GM19025 (cell line): ENCODE data around the gene TNFRSF4.
A peak's percentile ranks its signal among the peaks of the same experiment; 100 is the strongest.

ENCODE experiments used
- ATAC-seq: cut with Tn5 transposase; IDR thresholded peaks from one replicate; pipeline ENCODE4 v1.9.1; 2021; ENCODE audit warnings: mild to moderate bottlenecking, low read depth, moderate library complexity; ENCODE audit not compliant: unreplicated experiment

Gene TNFRSF4

DNA sequence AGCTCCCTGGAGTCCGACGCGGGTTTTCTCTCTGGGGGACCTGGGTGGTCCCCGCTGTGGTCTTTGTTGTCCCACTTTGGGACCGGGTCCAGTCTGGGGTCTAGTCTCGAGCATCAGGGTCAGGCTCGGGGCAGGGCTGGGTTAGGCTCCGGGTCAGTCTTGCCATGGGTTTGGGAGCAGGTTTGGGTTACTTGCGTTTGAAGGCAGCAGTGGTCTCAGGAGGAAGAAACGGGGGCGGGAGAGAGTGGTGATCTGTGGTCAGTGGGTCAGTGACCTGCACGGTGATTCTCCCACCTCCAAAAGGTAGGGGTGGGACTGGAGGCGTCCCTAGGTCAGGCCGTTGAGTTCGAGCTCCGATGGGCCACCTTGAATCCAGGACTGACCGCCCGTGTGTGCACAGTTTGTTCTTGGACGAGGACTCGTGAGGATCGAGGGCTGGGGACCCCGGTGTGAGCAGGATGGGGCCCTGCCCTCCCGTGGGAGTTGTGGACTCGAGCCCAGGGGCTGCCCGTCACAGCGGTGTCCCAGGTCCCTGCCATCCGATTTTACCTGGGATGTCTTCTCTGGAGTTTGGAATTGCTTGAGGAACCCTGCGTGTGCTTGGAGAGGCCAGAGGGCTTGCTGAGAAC lies 20.3 kb upstream of the TNFRSF4 start:
- no peak for ATAC-seq

DNA sequence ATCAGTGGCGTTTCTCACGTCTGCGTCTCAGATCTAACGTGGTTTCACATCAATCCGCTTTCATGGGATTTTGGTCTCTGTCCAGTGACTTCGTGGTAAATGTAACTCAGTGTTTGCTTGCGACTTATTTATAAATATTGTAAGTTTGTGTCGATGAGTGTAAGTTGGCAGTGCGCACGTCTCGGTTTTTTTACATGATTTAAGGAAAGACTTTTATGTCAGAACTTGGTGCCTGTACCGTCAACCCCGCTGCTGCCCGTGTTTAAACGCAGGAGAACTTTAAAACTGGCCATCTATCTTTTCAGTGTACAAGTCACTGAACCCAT lies 19.6 kb upstream of the TNFRSF4 start:
- no peak for ATAC-seq

DNA sequence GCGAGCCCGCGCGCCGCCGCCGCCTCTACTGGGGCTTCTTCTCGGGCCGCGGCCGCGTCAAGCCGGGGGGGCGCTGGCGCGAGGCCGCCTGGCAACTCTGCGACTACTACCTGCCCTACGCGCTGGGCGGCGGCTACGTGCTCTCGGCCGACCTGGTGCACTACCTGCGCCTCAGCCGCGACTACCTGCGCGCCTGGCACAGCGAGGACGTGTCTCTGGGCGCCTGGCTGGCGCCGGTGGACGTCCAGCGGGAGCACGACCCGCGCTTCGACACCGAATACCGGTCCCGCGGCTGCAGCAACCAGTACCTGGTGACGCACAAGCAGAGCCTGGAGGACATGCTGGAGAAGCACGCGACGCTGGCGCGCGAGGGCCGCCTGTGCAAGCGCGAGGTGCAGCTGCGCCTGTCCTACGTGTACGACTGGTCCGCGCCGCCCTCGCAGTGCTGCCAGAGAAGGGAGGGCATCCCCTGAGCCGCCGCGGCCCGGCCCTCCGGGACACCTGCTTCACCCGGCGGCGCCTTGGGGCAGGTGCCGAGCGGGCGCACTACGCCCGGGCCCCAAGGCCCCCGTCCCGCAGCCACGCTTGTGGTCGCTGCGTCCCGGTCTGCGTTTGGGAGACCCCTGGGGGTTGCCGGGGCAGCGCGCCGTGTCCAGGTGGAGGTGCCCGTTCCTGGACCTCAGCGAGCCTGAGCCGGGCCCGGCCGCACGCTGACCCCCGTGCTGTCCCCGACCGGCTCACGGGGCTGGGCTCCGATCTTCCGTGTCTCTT lies 19.0 kb upstream of the TNFRSF4 start:
- ATAC-seq: no peak

DNA sequence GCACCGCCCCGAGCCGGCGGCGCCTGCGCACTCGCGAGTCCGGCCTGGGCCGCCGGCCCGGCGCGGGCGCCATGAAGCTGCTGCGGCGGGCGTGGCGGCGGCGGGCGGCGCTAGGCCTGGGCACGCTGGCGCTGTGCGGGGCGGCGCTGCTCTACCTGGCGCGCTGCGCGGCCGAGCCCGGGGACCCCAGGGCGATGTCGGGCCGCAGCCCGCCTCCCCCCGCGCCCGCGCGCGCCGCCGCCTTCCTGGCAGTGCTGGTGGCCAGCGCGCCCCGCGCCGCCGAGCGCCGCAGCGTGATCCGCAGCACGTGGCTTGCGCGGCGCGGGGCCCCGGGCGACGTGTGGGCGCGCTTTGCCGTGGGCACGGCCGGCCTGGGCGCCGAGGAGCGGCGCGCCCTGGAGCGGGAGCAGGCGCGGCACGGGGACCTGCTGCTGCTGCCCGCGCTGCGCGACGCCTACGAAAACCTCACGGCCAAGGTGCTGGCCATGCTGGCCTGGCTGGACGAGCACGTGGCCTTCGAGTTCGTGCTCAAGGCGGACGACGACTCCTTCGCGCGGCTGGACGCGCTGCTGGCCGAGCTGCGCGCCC lies 18.3 kb upstream of the TNFRSF4 start, which contains the start of gene B3GALT6:
Gene B3GALT6, plus strand, starts transcription at position 30 of the 588 bp plus-strand sequence. Its CDS starts 42 bp downstream, at position 72.
- ATAC-seq: no peak

DNA sequence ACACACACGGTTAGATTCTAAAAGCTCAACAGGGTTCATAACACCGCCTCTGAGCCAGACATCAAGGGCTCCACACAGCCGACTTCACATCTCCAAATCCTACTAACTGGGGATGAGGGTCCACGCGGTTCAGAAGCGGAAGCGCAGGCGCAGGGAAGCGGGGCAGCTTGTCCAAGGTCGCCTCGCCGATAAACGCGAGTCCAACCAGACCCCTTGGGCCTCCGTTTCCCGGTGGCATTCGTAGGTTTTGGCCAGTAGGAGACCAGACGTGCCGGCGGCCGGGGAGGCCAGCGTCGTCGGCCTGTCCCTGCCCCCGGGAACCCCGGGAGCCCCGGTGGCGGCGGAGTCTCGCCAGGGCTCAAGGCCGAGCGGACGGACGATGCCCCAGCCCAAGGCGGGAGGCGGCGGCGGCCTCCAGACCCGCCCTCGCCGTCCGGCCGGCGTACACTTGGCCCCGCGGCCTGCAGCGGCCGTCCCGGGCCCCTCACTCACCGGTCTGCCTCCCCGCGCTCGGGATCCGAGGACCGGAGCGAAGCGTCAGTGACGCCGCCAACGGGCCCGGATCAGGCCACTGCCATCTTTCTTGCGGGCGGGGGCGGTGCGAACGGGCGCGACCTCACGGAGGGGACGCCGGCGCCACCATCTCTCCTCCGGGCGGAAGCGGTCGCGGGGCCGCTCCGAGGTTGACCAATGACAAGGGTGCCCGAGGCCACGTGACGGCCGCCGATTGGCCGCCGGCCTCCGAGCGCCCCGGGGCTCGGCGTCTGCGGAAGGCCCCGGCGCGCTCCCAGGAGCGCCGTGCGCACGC lies 17.7 kb upstream of the TNFRSF4 start, which contains the start of gene SDF4:
Gene SDF4, minus strand, starts transcription at position 602 of the 808 bp plus-strand sequence. CDS start 3,229 bp downstream, outside the sequence.
- ATAC-seq: peak; percentile 92

DNA sequence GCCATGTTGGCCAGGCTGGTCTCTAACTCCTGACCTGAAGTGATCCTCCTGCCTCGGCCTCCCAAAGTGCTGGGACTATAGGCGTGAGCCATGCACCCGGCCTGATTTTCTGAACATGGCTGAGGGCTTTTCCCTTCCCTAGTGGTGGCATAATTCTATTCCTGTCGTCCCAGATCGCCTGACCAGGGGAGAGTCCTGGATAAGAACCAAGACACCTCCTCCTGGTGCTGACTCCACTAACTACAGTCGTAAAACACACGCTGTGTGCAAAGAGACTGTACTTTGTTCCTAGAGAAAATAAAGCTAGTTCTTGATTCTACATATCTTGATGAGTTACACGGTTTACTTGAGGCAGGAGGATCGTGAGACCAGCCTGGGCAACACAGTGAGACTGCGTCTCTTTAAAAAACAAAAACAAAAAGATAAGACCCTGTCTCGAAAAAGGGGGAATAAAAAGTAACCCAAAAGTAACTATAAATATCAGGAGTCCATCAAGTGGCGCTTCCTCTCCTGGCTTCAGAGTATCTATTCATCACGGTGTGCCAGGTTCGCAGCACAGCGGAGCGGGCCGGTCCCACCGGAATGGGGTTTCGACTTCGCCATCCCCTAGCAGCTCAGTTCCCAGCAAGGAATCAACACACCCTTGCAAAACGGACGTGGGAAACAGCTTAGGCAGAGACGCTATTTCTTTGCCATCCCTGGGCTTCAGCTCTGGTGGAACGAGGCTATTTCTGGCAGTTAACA lies 16.9 kb upstream of the TNFRSF4 start:
- ATAC-seq: no peak

DNA sequence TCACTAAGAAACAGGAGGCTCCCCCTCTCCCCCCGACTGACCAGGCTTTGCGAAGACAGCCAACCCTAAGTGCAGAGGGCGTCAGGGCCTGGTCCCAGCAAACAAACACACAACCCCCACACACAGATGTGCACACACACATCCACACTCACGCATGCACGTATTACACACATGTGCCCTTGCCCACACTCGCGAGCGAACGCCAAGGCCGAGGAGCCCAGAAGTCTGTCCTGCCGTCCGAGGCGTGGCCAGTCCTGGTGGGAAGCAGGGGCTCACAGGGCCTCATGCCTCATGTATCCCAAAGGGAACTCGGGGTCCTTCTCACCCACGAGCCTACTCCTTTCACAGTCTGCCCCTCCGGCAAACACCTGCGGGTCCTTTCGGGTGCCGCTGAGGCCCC lies 15.8 kb upstream of the TNFRSF4 start:
- no peak for ATAC-seq

DNA sequence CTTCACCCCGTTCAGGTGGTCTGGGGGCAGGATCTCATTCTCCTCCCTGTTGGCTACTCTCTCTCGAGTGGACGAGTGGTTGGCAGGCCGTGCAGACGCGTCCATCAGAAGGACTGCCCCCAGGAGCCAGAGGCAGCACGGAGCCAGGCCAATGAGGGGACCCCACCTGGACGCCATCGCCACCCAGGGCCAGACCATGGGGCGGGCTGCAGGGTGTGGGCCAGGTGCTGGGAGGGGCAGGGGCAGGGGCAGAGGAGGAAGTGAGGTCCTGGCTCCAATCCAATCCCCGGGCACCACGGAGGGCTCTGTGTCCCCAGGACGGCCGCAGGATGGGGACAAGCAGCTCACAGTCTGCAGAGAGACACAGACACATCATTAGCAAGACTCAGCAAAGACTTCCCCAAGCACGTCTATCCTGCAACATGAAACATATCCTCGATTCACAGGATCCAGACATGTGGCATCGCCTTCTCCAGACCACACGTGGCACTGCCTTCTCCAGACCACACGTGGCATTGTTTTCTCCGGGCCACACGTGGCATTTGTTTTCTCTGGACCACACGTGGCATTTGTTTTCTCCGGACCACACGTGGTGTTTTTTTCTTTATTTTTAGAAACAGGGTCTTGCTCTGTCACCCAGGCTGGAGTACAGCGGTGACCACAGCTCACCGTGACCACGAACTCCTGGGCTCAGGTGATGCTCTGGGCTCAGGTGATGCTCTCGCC lies 14.8 kb upstream of the TNFRSF4 start:
- ATAC-seq: no peak

DNA sequence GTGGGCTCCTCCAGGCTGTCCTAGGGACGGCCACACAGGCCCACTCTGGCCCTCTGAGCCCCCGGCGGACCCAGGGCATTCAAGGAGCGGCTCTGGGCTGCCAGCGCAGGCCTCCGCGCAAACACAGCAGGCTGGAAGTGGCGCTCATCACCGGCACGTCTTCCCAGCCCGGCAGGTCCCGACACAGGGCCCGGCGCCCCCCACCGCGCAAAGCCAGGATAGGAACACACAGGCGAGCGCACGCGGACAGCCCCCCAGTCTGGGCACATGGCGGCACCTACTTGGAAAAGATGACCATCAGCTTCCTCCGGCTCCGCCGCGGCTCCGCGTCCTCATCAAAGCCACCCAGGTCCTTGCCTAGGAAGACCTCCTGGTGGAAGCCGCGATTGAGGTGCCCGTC lies 14.2 kb upstream of the TNFRSF4 start:
- ATAC-seq: no peak

DNA sequence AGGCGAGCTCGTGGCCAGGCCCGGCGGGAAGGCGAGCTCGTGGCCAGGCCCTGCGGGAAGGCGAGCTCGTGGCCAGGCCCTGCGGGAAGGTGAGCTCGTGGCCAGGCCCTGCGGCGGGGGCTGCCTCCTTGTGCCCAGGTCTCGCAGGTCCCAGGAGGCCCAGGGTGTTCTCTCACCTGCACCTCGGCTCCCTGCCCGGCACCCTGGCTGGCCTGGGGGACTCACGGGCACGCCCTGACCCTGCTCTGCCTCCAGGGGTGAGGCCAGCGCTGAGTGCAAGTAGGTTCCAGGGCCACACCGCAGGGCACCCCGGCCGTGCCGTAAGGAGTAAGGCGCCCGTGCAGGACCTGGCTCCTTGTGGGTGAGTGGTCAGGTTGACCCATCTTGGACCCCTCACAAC lies 13.4 kb upstream of the TNFRSF4 start:
- no peak for ATAC-seq

DNA sequence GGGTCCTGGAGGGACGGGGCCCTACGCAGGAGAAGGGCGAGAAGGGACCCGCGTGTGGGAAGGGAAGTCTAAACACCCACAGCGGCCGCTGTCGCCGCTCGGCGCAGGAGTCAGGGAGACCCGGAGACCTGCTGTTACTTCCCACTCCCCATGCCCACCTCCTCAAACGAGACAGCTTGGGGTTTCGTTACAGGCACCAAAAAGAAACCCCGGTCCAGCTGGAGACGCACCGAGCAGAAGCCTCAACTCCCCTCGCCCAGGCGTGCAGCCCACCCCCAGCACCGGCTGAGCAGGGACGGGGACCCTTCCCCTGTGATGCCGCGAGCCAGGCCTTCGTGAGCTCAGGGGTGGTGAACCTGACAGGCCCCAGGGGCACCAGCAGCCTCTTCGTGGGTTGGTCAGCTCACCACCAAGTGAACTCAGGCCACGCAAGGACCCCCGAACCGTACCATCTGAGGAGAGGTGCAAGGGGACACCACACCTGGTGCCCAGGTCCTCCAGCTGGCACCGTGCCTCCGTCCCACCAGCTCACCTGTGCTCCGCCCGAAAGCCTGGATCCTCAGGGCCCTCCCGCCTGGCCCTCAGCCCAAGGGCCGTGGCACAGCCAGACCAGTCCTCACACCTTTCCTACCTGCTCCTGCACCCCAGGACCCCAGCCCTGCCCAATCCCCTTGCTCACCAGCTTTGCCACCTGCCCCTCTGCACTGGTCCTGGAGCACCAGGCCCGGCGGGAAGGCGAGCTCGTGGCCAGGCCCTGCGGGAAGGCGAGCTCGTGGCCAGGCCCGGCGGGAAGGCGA lies 12.8 kb upstream of the TNFRSF4 start:
- no peak for ATAC-seq

DNA sequence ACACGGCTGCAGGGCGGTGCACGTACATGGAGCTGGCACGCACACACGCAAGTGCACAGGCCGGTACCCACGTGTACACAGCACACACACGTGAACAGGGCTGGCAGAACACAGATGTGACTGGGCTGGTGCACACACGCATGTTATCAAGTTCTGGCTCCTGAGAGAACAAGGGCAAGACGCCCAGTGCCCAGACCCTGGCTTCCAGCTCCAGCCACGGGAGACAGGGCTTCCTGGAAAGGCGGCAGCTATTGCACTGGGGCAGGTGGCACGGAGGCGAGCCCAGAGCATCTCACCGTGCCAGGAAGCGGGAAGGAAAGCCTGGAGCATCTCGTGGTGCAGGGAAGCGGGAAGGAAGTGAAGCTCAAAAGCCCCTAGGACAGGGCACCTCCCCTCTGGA lies 12.0 kb upstream of the TNFRSF4 start:
- ATAC-seq: no peak

DNA sequence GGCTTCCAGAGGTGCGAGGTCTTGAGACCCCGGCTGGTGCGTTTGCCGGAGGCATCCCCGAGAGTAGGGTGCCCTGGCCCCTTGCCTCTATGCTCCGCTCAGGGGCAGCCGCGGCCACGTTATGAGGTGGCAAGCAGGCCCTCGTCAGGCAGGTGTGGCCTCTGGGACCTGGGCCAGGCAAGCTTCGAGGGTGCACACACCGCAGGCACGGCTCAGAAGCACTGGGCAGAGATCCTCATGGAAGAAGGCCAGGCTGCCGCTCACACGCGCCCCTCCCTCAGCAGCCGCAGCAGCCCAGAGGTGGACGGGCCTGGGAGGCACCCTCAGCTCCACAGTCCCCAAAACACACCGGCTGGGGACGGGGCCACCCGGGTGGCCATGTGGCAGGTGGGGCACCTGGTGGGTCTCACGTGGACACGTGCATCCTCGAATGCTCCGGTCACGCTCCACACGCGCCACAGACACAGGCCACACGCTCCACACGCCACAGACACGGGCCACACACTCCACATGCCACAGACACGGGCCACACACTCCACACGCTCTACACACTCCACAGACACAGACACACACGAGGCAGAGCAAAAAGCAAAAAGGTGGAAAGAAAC lies 11.4 kb upstream of the TNFRSF4 start:
- ATAC-seq: no peak

DNA sequence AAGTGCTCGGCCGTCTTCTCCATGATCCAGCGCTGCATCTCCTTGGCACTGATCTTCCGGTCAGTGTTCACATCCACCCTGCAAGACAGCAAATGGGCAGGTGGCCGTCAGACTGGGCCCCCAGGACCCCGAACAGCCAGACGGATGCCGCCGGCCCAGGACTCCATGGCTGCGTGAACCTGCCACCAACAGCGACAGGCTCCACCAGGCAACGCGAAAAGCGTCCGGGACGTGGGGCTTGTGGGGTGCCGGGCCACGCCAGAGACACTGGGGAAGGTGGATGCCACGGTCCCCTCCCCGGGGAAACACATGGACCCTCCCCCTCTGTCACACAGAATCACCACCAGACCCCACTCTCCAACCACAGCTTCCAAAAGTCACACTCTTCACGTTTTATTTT lies 9.9 kb upstream of the TNFRSF4 start:
- ATAC-seq: no peak

DNA sequence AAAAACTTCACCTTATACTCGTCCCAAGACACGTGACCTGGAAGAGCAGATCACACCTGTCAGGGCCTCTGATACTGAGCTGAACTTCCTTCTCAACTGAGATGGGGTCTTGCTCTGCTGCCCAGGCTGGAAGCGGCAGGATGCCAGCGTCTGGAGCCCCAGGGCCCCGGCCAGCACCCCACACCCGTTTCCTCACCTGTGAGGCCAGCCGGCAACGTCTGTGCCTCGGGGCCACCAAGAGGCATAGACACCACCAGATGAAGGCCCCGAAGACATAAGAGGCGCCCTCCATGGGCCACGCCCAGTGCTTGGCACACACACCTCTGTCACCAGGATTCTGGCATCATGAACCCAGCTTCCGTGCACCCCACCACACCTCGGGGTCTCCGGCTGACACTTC lies 9.4 kb upstream of the TNFRSF4 start:
- no peak for ATAC-seq

DNA sequence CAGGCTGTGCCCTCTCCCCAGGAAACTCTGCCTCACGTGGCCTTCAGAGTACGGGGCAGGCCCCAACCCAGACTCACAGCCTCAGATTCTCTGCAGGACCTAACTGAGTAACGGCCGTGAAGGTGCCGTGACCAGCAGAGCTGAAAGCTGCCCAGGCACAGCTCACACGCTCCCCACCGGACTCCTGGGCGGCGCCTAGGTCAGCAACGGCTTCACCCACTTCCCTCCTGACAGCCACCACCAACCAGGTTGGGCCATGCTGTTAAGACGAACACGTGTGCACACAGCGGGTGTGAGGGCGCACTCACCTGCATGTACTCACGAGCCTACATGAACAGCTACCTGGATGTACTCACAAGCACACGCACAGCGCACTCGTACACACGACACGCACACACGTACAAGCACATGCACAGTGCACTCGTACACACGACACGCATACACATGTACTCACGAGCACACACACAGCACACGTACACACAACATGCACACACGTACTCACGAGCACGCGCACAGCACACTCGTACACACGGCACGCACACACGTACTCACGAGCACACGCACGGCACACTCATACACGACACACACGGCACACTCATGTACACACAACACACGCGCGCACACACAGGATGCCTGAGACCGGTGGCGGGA lies 8.7 kb upstream of the TNFRSF4 start:
- ATAC-seq: no peak

DNA sequence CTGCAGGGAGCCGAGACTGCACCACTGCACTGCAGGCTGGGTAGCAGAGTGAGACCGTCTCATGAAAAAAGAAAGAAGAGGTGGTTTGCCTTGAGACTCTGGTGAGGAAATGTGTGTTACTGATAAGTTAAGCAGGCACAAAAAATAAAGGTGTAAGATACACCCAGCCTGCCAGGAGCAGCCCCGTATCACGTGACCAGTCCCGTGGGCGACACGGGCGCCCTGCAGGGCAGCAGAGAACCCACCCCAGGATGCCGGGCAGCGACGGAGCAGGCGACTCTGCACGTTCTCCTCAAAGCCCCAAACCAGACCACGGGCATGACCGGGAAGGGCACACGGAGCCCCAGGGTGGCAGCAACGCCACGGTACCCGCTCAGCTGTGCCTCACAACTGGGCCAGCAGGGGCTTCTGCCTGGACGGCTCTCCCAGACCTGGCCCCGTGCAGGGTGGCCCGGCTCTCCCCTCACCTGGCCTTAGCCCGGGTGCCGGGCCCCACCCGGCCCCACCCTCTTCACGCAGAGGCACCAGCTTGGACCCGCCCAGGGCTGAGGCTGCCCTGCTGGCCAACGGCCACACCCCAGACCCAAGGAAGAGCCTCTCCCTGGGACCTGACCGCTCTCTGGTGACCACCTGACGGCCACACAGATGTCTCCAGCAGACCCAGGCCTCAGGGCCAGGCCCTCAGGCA lies 8.1 kb upstream of the TNFRSF4 start:
- no peak for ATAC-seq
